NCI-H1105 (cell line): Measurements from ENCODE around the gene P2RX2.

ENCODE experiments used
- DNase-seq: peaks from one replicate; lab custom pipeline; 2025; lab: John Stamatoyannopoulos, UW

The P2RX2 gene

GRCh38 chr12:132603240-132604150, 15.1 kb upstream of the P2RX2 start:
- no peak for DNase-seq

DNA sequence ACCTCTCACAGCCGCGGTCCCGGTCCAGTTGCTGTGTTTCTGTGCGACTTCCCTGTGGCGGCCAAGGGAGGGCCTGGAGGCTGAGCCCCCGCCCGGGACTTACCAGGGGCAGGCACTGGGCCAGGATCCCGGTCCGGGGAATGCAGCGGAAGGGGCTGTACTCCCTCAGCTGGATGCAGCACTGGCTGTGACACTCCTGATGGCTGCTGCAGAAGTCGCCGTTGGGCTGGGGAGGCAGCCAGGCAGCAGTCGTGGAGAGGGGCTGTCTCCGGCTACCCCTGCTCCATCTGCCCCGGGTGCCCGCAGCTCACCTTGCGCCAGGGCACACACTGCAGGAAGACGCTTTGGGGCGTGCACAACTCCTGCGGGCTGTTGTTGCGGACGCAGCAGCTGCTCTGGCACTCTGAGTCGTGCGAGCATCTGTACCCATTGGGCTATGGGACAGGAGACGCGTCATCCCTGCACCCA, 14.4 kb upstream of the P2RX2 start:
- no peak for DNase-seq

GRCh38 chr12:132604668-132605441, 13.7 kb upstream of the P2RX2 start:
- DNase-seq, result no peak

- no peak for DNase-seq
These were observed 12.7 kb upstream of the P2RX2 start for GRCh38 chr12:132605892-132606291.

GRCh38 chr12:132606466-132606865, 12.1 kb upstream of the P2RX2 start:
- no peak for DNase-seq

GRCh38 chr12:132606927-132607326, 11.6 kb upstream of the P2RX2 start:
- DNase-seq, result no peak

- DNase-seq, result no peak
These were observed 10.1 kb upstream of the P2RX2 start for GRCh38 chr12:132608231-132609171.

DNA sequence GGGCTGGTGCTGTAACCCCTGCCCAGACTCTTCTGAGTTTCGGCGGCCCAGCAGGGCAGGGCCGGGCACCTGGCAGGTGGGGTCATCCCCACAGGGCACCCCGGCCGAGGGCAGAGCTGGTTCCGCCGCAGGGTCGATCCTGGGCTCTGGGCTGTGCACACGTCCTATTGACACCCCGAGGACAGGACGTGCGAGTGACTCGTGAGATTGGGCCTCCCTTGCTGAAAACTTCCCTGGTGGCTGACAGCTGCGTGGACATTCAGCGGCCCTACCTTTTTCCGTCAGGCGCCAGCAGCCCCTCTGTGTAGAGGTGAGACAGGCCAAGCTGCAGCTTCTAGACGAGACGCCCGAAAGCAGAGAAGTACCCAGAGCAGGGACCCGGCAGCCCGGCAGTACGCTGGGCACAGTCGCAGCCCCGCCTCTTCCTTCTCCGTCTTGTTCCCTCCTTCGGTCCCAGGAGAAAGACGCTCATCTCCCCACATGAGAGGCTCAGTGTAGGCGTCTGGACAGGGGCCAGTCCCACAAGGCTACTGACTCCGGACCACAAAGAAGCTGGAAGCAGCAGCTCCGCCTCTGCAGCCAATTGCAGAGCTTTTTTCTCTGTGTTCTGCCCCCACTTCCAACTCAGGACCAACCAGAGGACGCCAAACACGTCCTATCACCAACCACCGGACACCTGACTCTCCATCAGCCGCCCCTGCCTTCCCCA, 8.4 kb upstream of the P2RX2 start, which contains the start of gene LRCOL1:
LRCOL1 (minus strand) TSS at position 532 of the 709 bp plus-strand sequence. CDS start 4,331 bp downstream, outside the sequence.
- DNase-seq, result no peak

GRCh38 chr12:132610866-132611602, 7.5 kb upstream of the P2RX2 start:
- no peak for DNase-seq

DNA sequence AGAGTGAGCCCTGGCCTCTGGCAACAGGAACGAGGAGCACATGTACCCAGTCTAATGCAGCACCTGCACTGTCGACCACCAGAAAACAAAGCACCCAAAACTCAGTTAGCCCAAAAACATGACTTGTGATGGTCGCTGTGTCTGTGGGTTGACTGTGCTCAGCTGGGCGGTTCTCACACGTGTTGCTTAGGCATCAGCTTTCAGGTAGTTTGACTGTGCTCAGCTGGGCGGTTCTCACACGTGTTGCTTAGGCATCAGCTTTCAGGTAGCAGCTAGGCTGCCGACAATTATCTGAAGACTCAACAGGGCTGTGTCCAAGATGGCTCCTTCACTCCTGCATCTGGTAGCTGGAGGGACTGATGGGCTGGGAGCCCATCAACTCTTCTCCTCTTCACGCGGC, 7.0 kb upstream of the P2RX2 start:
- DNase-seq, result no peak

DNA sequence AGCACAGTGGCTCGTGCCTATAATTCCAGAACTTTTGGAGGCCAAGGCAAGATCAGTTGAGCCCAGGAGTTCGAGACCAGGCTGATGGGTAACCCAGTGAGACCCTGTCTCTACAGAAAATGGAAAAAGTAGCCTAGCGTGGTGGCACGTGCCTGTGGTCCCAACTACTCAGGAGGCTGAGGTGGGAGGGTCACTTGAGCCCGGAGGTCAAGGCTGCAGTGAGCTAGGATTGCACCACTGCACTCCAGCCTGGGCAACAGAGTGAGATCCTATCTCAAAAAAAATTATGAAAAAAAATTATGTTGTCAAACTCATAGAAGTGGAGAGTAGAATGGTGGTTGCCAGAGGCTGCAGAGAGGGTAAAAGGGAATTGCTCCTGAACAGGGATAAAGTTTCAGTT, 4.5 kb upstream of the P2RX2 start:
- DNase-seq, result no peak

DNA sequence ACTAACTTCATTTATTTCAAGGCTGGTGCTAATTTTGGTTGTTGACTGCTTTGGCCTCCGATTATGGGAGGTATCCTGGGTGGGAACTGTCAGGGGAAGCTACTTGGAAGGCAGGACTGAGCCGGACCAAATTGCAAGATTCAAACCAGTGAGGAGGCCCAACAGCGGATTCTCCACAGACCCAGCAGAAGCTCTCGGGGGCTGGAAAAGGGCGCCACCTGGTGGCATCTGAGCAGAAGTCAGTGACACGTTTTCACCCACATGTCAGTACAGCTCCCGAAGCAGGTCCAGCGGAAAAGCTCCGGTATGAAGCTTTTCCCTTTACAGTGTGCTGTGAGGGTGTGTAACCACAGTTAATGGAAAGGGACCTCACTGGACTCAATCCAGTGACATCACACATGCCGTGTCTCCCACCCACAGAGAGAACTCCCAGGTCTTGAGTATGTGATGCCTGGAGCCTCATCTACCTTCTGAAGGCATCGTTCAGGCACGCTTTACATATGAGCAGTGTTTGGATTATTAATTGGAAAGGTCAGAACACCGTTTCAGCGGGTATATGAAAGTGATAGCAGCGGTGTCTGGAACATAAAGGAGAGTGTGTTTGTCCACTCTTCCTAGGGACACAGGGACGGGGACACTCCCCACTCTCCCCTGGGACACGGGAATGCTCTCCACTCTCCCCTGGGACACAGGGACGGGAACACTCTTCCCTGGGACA, 3.6 kb upstream of the P2RX2 start:
- DNase-seq, result peak; percentile 73

DNA sequence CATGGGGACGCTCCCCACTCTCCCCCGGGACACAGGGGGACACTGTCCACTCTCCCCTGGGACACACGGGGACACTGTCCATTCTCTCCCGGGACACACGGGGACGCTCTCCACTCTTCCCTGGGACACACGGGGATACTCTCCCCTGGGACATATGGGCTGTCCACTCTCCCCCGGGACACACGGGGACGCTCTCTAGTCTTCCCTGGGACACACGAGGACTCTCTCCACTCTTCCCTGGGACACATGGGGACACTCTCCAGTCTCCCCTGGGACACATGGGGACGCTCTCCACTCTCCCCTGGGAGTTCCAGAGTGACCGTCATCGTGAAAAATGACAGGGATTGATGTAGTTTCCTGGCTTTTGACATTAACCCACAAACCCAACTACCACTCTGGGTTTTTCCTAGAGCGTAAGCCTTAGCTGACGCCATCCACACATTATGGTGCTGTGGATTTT, 3.0 kb upstream of the P2RX2 start:
- DNase-seq, result no peak

- DNase-seq, result no peak
These were observed 1.4 kb upstream of the P2RX2 start for GRCh38 chr12:132617135-132617701.

- DNase-seq, result no peak
These were observed 524 bp upstream of the P2RX2 start for GRCh38 chr12:132617822-132618682.

- no peak for DNase-seq
These were observed 452 bp downstream of the P2RX2 start for GRCh38 chr12:132619071-132619385.

- DNase-seq, result no peak
These were observed 973 bp downstream of the P2RX2 start for GRCh38 chr12:132619386-132620112.
